ENCODE results near the gene RIMBP2.

RIMBP2 gene

DNA sequence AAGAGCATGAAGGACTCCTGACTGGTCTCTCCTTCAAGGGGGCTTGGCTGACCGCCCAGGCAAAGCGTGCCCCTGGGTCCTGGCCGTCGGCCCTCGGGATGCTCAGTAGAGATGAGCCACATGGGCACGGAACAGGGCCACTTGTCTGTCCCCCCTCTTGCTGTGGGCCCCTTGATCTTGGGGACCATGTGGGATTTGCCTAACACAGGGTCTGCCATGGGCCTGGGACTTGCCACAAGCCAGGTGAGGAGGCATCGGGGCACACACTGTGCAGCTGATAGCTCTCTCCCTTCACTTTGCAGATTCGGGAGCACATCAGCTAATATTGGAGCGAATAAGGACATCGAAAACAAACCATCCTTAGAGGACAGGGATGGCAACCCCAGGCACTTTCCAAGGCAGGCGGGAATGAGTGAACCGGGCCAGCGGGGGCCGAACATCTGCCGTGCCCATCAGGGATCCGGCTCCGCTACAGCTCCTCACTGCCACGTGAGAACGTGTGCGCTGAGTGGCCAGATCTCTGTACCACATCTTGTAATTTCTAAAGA is 290.3 kb downstream of the RIMBP2 start:
- H3K9ac ChIP-seq (ENCODE audit: low read depth in 1 of 2, low read length in 2 of 2): no peak overlapping the region
- H3K27me3 ChIP-seq (ENCODE audit: control insufficient read depth in 2 of 2, insufficient read depth in 2 of 2, low read length in 2 of 2): no peaks in the 10 kb centered on the region
- no peak overlapping the region for H3K27ac ChIP-seq (ENCODE audit: low read depth in 2 of 2, low read length in 2 of 2)
- no peaks in the 10 kb centered on the region for H3K36me3 ChIP-seq (ENCODE audit: control insufficient read depth in 2 of 2, insufficient read depth in 2 of 2, low read length in 2 of 2)
- H3K9me3 ChIP-seq (ENCODE audit: control insufficient read depth in 2 of 2, low read length in 2 of 2): no peaks in the 10 kb centered on the region
- no peak overlapping the region for H3K4me3 ChIP-seq (ENCODE audit: low read length in 2 of 2)
- no peaks in the 10 kb centered on the region for H3K4me1 ChIP-seq (ENCODE audit: control insufficient read depth in 2 of 2, insufficient read depth in 2 of 2, low read length in 2 of 2)

DNA sequence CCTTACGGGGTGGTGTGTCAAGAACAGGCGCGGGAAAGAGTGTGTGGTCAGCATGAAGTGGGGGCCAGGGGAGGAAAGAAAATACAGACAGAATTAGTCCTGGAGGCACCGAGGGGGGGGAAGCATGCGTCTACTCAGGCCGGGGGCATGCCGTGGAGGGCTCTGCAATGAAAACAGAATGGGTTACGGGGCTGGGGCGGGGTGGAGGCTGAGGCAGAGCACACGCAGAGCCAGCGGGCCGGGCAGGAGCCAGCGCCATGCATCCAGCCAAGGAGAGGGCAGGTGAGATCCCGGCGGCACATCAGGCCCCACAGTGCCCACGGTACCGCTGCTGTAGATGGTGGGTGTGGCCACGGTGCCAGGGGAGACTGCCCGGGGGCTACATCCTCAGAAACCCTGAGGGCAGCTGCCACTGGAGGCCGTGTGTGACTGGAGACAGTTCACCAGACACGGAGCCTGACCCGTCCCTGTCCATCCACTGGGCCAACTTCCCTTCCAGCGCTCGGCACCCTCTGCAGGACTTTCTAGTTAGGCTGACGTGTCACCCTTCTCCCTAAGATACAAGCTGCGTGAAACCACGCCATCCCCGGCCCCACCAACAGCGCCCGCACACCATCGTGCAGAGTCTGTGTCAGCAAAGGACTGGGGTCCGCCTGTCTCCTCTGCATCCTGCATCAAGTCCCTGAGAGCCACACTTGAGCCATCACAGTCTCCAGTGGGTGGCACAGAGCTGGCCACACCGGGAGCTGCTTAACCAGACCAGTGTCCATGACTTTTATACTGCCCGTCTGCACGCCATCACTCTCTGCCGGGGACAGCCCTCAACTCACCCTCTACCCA is 291.0 kb downstream of the RIMBP2 start:
- no peak overlapping the region for H3K9ac ChIP-seq (ENCODE audit: low read depth in 1 of 2, low read length in 2 of 2)
- no peaks in the 10 kb centered on the region for H3K4me1 ChIP-seq (ENCODE audit: control insufficient read depth in 2 of 2, insufficient read depth in 2 of 2, low read length in 2 of 2)
- no peaks in the 10 kb centered on the region for H3K9me3 ChIP-seq (ENCODE audit: control insufficient read depth in 2 of 2, low read length in 2 of 2)
- H3K4me3 ChIP-seq (ENCODE audit: low read length in 2 of 2): no peak overlapping the region
- no peaks in the 10 kb centered on the region for H3K36me3 ChIP-seq (ENCODE audit: control insufficient read depth in 2 of 2, insufficient read depth in 2 of 2, low read length in 2 of 2)
- H3K27ac ChIP-seq (ENCODE audit: low read depth in 2 of 2, low read length in 2 of 2): no peak overlapping the region
- H3K27me3 ChIP-seq (ENCODE audit: control insufficient read depth in 2 of 2, insufficient read depth in 2 of 2, low read length in 2 of 2): no peaks in the 10 kb centered on the region

DNA sequence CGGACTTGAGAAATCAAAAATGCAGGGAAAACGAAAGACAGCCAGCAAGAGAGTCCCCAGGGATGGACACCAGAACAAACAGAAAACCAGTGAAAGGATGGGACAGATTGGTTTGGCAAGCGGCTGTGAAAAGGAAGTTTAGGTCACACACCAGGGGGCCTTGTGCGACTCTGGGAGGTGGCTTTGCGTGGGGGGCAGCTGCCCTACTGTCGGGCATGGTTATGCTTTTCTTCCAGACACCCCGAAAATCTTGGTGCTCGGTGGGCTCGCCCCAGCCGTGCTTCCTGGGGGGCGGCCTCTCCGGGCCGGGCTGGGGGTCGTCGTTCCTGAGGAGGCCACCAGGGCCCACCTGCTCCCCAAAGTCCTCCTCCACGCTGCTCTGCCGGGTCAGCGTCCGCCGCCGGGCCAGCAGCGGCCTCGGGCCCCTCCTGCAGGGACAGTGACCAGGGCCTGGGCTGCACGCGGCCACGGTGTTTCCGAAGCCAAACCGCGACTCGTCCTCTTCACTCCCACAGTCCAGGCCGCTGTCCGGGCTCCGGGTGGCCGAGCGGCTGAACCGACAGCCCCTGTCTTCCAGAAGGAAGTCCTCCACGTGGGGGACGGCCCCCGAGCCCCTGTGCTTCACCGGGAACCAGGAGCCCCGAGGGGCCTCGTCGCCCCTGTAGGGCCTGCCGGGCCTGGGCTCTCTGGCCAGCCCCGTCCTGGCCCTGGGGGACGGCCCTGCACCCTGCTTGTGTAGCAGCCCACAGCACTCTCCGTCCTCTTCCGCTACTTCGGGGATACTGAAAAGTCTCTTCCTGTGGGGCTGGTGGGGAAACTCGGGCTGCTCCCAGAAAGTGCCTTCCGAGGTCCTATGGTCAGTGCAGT is 291.9 kb downstream of the RIMBP2 start:
- no peak overlapping the region for H3K4me3 ChIP-seq (ENCODE audit: low read length in 2 of 2)

DNA sequence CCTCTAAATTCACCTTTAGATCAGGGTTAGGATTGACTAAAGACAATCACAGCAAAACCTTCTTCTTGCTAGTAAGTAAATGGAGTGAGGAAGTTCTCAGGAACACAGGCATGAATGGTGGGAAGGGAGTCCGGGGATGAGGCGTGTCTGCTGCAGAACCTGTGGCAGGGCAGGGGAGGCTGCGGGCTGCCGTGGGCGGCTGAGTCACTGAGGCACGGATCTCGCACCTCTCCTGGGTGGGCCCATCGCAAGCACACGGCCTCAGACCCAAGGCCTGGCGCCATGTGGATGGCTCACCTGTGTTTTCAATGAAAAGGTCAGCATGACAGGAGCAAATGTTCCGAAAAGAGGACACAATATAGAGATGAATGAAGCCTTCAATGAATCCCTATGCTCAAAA is 293.0 kb downstream of the RIMBP2 start:
- Histone ChIP-seq H3K27ac (ENCODE audit: low read depth in 2 of 2, low read length in 2 of 2) (no peak overlapping the region), H3K9ac (ENCODE audit: low read depth in 1 of 2, low read length in 2 of 2) (no peak overlapping the region), H3K36me3 (ENCODE audit: control insufficient read depth in 2 of 2, insufficient read depth in 2 of 2, low read length in 2 of 2) (no peaks in the 10 kb centered on the region), H3K4me3 (ENCODE audit: low read length in 2 of 2) (no peak overlapping the region), H3K9me3 (ENCODE audit: control insufficient read depth in 2 of 2, low read length in 2 of 2) (no peaks in the 10 kb centered on the region), H3K27me3 (ENCODE audit: control insufficient read depth in 2 of 2, insufficient read depth in 2 of 2, low read length in 2 of 2) (no peaks in the 10 kb centered on the region), H3K4me1 (ENCODE audit: control insufficient read depth in 2 of 2, insufficient read depth in 2 of 2, low read length in 2 of 2) (no peaks in the 10 kb centered on the region)

More for the DNA sequence above, 291.9 kb downstream of the RIMBP2 start:
- Histone ChIP-seq H3K27me3 (ENCODE audit: control insufficient read depth in 2 of 2, insufficient read depth in 2 of 2, low read length in 2 of 2) (no peaks in the 10 kb centered on the region), H3K27ac (ENCODE audit: low read depth in 2 of 2, low read length in 2 of 2) (no peak overlapping the region), H3K36me3 (ENCODE audit: control insufficient read depth in 2 of 2, insufficient read depth in 2 of 2, low read length in 2 of 2) (no peaks in the 10 kb centered on the region), H3K9ac (ENCODE audit: low read depth in 1 of 2, low read length in 2 of 2) (no peak overlapping the region), H3K4me1 (ENCODE audit: control insufficient read depth in 2 of 2, insufficient read depth in 2 of 2, low read length in 2 of 2) (no peaks in the 10 kb centered on the region), H3K9me3 (ENCODE audit: control insufficient read depth in 2 of 2, low read length in 2 of 2) (no peaks in the 10 kb centered on the region)

DNA sequence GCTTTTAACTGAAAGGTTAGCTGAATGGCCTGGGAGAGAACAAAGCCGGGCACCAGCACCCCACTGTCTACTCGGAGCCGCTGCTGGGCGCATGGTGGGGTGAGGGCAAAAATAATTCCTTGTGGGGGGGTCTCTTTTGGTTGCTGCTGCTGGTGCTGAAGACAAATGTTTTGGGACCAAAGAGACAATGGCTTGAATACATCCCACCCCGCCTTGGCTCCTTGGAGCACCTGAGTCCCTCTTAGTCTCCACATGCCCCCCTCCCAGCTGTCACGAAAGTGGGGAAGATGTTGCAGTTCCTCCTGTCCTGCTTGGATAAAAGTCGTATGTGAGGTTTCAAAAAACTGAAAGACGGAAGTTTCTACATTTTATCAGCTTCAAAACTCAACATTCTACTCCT is 293.4 kb downstream of the RIMBP2 start:
- H3K4me1 ChIP-seq (ENCODE audit: control insufficient read depth in 2 of 2, insufficient read depth in 2 of 2, low read length in 2 of 2): no peaks in the 10 kb centered on the region
- H3K9ac ChIP-seq (ENCODE audit: low read depth in 1 of 2, low read length in 2 of 2): no peak overlapping the region
- H3K27me3 ChIP-seq (ENCODE audit: control insufficient read depth in 2 of 2, insufficient read depth in 2 of 2, low read length in 2 of 2): no peaks in the 10 kb centered on the region
- no peak overlapping the region for H3K4me3 ChIP-seq (ENCODE audit: low read length in 2 of 2)
- H3K27ac ChIP-seq (ENCODE audit: low read depth in 2 of 2, low read length in 2 of 2): no peak overlapping the region
- H3K9me3 ChIP-seq (ENCODE audit: control insufficient read depth in 2 of 2, low read length in 2 of 2): no peaks in the 10 kb centered on the region
- H3K36me3 ChIP-seq (ENCODE audit: control insufficient read depth in 2 of 2, insufficient read depth in 2 of 2, low read length in 2 of 2): no peaks in the 10 kb centered on the region

DNA sequence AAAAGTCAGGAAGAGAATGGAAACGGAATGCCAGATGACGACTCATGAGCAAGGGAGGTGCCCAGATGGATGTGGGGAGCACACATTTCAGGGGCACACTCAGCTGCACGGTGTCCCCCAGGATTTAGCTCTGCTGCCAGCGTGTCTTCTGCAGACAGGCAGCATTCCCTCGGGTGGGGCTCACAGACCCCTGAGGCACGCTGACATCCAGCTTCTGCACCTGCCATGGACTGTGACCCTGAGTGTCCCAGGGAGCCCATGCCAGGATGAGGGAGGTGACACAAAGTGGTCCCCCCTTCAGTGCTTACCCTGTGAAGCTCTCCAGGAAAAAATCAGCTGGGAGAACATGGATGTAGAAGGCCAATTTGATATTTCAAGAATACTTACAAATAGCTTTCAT is 294.2 kb downstream of the RIMBP2 start:
- no peak overlapping the region for H3K27ac ChIP-seq (ENCODE audit: low read depth in 2 of 2, low read length in 2 of 2)
- H3K9ac ChIP-seq (ENCODE audit: low read depth in 1 of 2, low read length in 2 of 2): no peak overlapping the region
- no peaks in the 10 kb centered on the region for H3K4me1 ChIP-seq (ENCODE audit: control insufficient read depth in 2 of 2, insufficient read depth in 2 of 2, low read length in 2 of 2)
- no peaks in the 10 kb centered on the region for H3K9me3 ChIP-seq (ENCODE audit: control insufficient read depth in 2 of 2, low read length in 2 of 2)
- H3K27me3 ChIP-seq (ENCODE audit: control insufficient read depth in 2 of 2, insufficient read depth in 2 of 2, low read length in 2 of 2): no peaks in the 10 kb centered on the region
- no peaks in the 10 kb centered on the region for H3K36me3 ChIP-seq (ENCODE audit: control insufficient read depth in 2 of 2, insufficient read depth in 2 of 2, low read length in 2 of 2)
- no peak overlapping the region for H3K4me3 ChIP-seq (ENCODE audit: low read length in 2 of 2)

DNA sequence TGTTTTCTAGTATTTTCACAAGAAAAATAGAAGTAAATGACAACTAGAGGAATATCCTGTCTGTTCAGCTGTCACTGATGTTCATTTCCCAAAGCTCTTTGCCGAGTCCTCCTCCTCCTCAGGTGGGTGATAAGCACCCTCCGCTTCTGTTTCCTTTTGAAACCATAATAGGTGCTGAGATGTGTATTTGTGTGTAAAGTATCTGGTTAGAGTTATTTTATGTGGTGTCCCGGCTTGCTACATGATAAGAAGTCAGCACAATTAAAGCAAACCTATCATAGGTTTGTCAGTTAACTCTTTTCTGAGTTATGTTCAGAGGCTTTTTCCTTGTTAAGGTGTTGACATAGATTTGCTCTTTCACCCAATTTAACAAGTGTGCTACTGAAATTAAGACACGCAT is 296.0 kb downstream of the RIMBP2 start:
- no peaks in the 10 kb centered on the region for H3K27me3 ChIP-seq (ENCODE audit: control insufficient read depth in 2 of 2, insufficient read depth in 2 of 2, low read length in 2 of 2)
- no peak overlapping the region for H3K9ac ChIP-seq (ENCODE audit: low read depth in 1 of 2, low read length in 2 of 2)
- H3K27ac ChIP-seq (ENCODE audit: low read depth in 2 of 2, low read length in 2 of 2): no peak overlapping the region
- no peaks in the 10 kb centered on the region for H3K9me3 ChIP-seq (ENCODE audit: control insufficient read depth in 2 of 2, low read length in 2 of 2)
- no peaks in the 10 kb centered on the region for H3K36me3 ChIP-seq (ENCODE audit: control insufficient read depth in 2 of 2, insufficient read depth in 2 of 2, low read length in 2 of 2)
- no peak overlapping the region for H3K4me3 ChIP-seq (ENCODE audit: low read length in 2 of 2)
- no peaks in the 10 kb centered on the region for H3K4me1 ChIP-seq (ENCODE audit: control insufficient read depth in 2 of 2, insufficient read depth in 2 of 2, low read length in 2 of 2)

DNA sequence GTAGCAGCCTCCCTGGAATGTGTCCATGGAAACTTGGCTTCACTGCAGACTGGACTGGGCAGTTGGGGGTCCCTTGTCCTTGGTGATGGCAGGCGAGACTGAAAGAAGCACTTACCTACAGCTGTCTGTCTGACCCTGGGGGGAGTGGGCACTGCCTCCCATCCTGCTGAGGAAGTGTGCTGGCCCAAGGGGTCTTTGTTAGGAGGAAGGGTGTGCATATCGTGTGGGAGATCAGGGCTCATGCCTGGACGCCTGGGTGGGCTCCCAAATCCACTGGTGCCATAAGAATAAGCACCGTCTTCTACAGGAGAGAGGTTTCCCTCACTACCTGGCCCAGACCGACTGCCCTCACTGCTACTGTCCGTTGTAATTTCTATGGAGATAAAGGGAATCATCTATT is 297.0 kb downstream of the RIMBP2 start:
- no peak overlapping the region for H3K27ac ChIP-seq (ENCODE audit: low read depth in 2 of 2, low read length in 2 of 2)
- H3K9ac ChIP-seq (ENCODE audit: low read depth in 1 of 2, low read length in 2 of 2): no peak overlapping the region
- no peaks in the 10 kb centered on the region for H3K9me3 ChIP-seq (ENCODE audit: control insufficient read depth in 2 of 2, low read length in 2 of 2)
- no peaks in the 10 kb centered on the region for H3K4me1 ChIP-seq (ENCODE audit: control insufficient read depth in 2 of 2, insufficient read depth in 2 of 2, low read length in 2 of 2)
- H3K27me3 ChIP-seq (ENCODE audit: control insufficient read depth in 2 of 2, insufficient read depth in 2 of 2, low read length in 2 of 2): no peaks in the 10 kb centered on the region
- H3K36me3 ChIP-seq (ENCODE audit: control insufficient read depth in 2 of 2, insufficient read depth in 2 of 2, low read length in 2 of 2): no peaks in the 10 kb centered on the region
- H3K4me3 ChIP-seq (ENCODE audit: low read length in 2 of 2): no peak overlapping the region

DNA sequence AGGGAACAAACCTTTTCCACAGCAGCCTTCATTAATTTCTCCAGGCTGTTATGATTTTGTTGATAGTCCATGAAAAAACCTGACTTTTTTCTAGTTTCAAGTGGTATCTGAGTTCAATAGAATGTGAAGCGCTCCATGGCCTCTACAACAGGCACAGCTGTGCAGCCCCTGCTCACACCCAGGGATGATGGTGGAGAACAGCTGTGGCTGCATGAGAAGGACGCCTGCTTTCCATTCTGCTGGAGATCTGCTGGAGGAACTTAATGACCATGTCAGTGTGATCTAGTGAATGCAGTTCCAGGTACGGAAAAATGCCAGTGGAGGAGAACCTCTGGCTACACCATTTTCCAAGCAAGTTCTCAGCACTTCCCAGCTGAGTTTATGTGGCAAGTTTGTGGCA is 297.8 kb downstream of the RIMBP2 start:
- Histone ChIP-seq H3K27ac (ENCODE audit: low read depth in 2 of 2, low read length in 2 of 2) (no peak overlapping the region), H3K9ac (ENCODE audit: low read depth in 1 of 2, low read length in 2 of 2) (no peak overlapping the region), H3K9me3 (ENCODE audit: control insufficient read depth in 2 of 2, low read length in 2 of 2) (no peaks in the 10 kb centered on the region)

DNA sequence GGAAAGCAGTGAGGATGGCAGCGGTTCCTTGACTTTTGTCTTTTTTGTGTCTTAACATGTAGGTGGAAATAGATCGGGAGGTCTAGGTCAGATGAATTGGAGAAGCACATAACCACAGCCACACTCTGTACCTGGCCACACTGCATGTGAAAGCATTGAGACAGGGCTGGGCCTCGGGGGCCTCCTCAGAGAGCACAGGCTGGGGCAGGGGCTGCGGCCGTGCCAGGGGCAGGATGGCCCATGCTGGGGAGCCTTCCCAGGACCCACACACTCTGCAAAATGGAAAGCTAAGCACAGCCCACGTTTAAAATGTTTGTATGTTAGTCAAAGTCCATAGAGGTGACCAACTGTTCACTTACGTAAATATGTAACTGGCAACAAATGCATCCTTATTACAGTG is 301.7 kb downstream of the RIMBP2 start:
- Histone ChIP-seq H3K27ac (ENCODE audit: low read depth in 2 of 2, low read length in 2 of 2) (no peak overlapping the region), H3K27me3 (ENCODE audit: control insufficient read depth in 2 of 2, insufficient read depth in 2 of 2, low read length in 2 of 2) (no peaks in the 10 kb centered on the region), H3K4me3 (ENCODE audit: low read length in 2 of 2) (no peak overlapping the region), H3K9me3 (ENCODE audit: control insufficient read depth in 2 of 2, low read length in 2 of 2) (no peaks in the 10 kb centered on the region), H3K9ac (ENCODE audit: low read depth in 1 of 2, low read length in 2 of 2) (no peak overlapping the region), H3K36me3 (ENCODE audit: control insufficient read depth in 2 of 2, insufficient read depth in 2 of 2, low read length in 2 of 2) (no peaks in the 10 kb centered on the region), H3K4me1 (ENCODE audit: control insufficient read depth in 2 of 2, insufficient read depth in 2 of 2, low read length in 2 of 2) (no peaks in the 10 kb centered on the region)

More for the DNA sequence above, 297.8 kb downstream of the RIMBP2 start:
- Histone ChIP-seq H3K4me1 (ENCODE audit: control insufficient read depth in 2 of 2, insufficient read depth in 2 of 2, low read length in 2 of 2) (no peaks in the 10 kb centered on the region), H3K27me3 (ENCODE audit: control insufficient read depth in 2 of 2, insufficient read depth in 2 of 2, low read length in 2 of 2) (no peaks in the 10 kb centered on the region), H3K36me3 (ENCODE audit: control insufficient read depth in 2 of 2, insufficient read depth in 2 of 2, low read length in 2 of 2) (no peaks in the 10 kb centered on the region), H3K4me3 (ENCODE audit: low read length in 2 of 2) (no peak overlapping the region)
